ENCODE measurements around the gene SHISAL1. TPM values are rescaled to one million over a fixed set of nuclear protein-coding genes. Genes with fewer than 3 reads are reported as not detected.

The SHISAL1 gene
- total RNA-seq, 1 donor from 2014 or later: 6.5 TPM

- no peak for TF ChIP-seq CTCF (IDR thresholded peaks at IDR 0.05; ENCODE audit: unreplicated experiment)
- H3K9me3 Mint-ChIP-seq (ENCODE audit: unreplicated experiment): no peaks in the 10 kb centered on the region
- no peak overlapping the region for H3K4me3 Mint-ChIP-seq (ENCODE audit: unreplicated experiment)
- no peaks in the 10 kb centered on the region for H3K4me1 Mint-ChIP-seq (ENCODE audit: unreplicated experiment)
- H3K36me3 Mint-ChIP-seq (ENCODE audit: low read depth, unreplicated experiment): no peaks in the 10 kb centered on the region
- peaks cover 5% of the 10 kb centered on the region for H3K27me3 Mint-ChIP-seq (ENCODE audit: unreplicated experiment)
- no peak for DNase-seq (ENCODE audit: low spot score)
- no peak overlapping the region for H3K27ac Mint-ChIP-seq (ENCODE audit: unreplicated experiment)
Observed at GRCh38 chr22:44335903-44336803, 23.4 kb upstream of the SHISAL1 start.

GRCh38 chr22:44335066-44335839, 22.5 kb upstream of the SHISAL1 start:
- no peak for DNase-seq (ENCODE audit: low spot score)
- Mint-ChIP-seq H3K36me3 (ENCODE audit: low read depth, unreplicated experiment) (no peaks in the 10 kb centered on the region), H3K27me3 (ENCODE audit: unreplicated experiment) (peaks cover 5% of the 10 kb centered on the region), H3K27ac (ENCODE audit: unreplicated experiment) (no peak overlapping the region), H3K4me3 (ENCODE audit: unreplicated experiment) (no peak overlapping the region), H3K9me3 (ENCODE audit: unreplicated experiment) (no peaks in the 10 kb centered on the region), H3K4me1 (ENCODE audit: unreplicated experiment) (no peaks in the 10 kb centered on the region)
- no peak for TF ChIP-seq CTCF (IDR thresholded peaks at IDR 0.05; ENCODE audit: unreplicated experiment)

- Mint-ChIP-seq H3K27me3 (ENCODE audit: unreplicated experiment) (peaks cover 5% of the 10 kb centered on the region), H3K4me3 (ENCODE audit: unreplicated experiment) (no peak overlapping the region), H3K36me3 (ENCODE audit: low read depth, unreplicated experiment) (peaks cover 2% of the 10 kb centered on the region), H3K27ac (ENCODE audit: unreplicated experiment) (no peak overlapping the region), H3K4me1 (ENCODE audit: unreplicated experiment) (peaks cover 2% of the 10 kb centered on the region), H3K9me3 (ENCODE audit: unreplicated experiment) (no peaks in the 10 kb centered on the region)
- DNase-seq (ENCODE audit: low spot score): no peak
- TF ChIP-seq CTCF (IDR thresholded peaks at IDR 0.05; ENCODE audit: unreplicated experiment): no peak
Observed at GRCh38 chr22:44333847-44334635, 21.3 kb upstream of the SHISAL1 start.

GRCh38 chr22:44332946-44333345, 20.2 kb upstream of the SHISAL1 start:
- Mint-ChIP-seq H3K36me3 (ENCODE audit: low read depth, unreplicated experiment) (peaks cover 2% of the 10 kb centered on the region), H3K4me1 (ENCODE audit: unreplicated experiment) (peaks cover 2% of the 10 kb centered on the region), H3K27me3 (ENCODE audit: unreplicated experiment) (peaks cover 5% of the 10 kb centered on the region), H3K9me3 (ENCODE audit: unreplicated experiment) (no peaks in the 10 kb centered on the region), H3K27ac (ENCODE audit: unreplicated experiment) (no peak overlapping the region), H3K4me3 (ENCODE audit: unreplicated experiment) (no peak overlapping the region)
- DNase-seq (ENCODE audit: low spot score): no peak
- TF ChIP-seq CTCF (IDR thresholded peaks at IDR 0.05; ENCODE audit: unreplicated experiment): no peak

Measured in endothelial cell (in vitro differentiated cells).